OCI-LY1 (cell line): ENCODE measurements around the gene LAIR2.
A peak's percentile ranks its signal among the peaks of the same experiment; 100 is the strongest.

ENCODE experiments used
- H2AFZ ChIP-seq: fragments of 200-600 bp; sonication (generic), shearing (Covaris generic); 2 replicates; pipeline ENCODE4 v1.6.0; 2014; ENCODE audit warnings: antibody characterized with exemption, mild to moderate bottlenecking, low read length
- H3F3A ChIP-seq: fragments of 200-600 bp; sonication (generic), shearing (Covaris generic); 2 replicates; pipeline ENCODE4 v1.6.0; 2014; ENCODE audit warnings: mild to moderate bottlenecking, antibody characterized with exemption, low read length, moderate library complexity; ENCODE audit not compliant: insufficient read depth
- H3K27ac ChIP-seq: fragments of 200-600 bp; sonication (generic); 2 replicates; pipeline ENCODE4 v1.5.1; 2014; ENCODE audit warnings: low read length, mixed run types, mild to moderate bottlenecking, low read depth; ENCODE audit not compliant: poor library complexity, severe bottlenecking
- H3K27me3 ChIP-seq: fragments of 200-600 bp; sonication (generic); 2 replicates; pipeline ENCODE4 v1.6.0; 2014; ENCODE audit warnings: antibody characterized with exemption, mild to moderate bottlenecking, low read length, moderate library complexity; ENCODE audit not compliant: insufficient read depth
- H3K36me3 ChIP-seq: fragments of 200-600 bp; sonication (generic); 2 replicates; pipeline ENCODE4 v1.6.1; 2014; ENCODE audit warnings: mild to moderate bottlenecking, antibody characterized with exemption, low read length, moderate library complexity, mixed read lengths; ENCODE audit not compliant: insufficient read depth
- H3K4me1 ChIP-seq: fragments of 200-600 bp; sonication (generic); 2 replicates; pipeline ENCODE4 v1.5.1; 2014; ENCODE audit warnings: mild to moderate bottlenecking, low read length, moderate library complexity; ENCODE audit not compliant: insufficient read depth, severe bottlenecking
- H3K4me2 ChIP-seq: fragments of 200-600 bp; sonication (generic), shearing (Covaris generic); 2 replicates; pipeline ENCODE4 v1.6.1; 2014; ENCODE audit warnings: low read length
- H3K4me3 ChIP-seq: fragments of 200-600 bp; sonication (generic); 2 replicates; pipeline ENCODE4 v1.5.1; 2014; ENCODE audit warnings: low read length, low read depth, mild to moderate bottlenecking, mixed read lengths; ENCODE audit not compliant: poor library complexity, severe bottlenecking
- H3K79me2 ChIP-seq: fragments of 200-600 bp; shearing (Covaris generic); 2 replicates; pipeline ENCODE4 v1.6.1; 2016; ENCODE audit warnings: mixed run types, low read length, mixed read lengths; ENCODE audit not compliant: insufficient read depth
- H3K9ac ChIP-seq: fragments of 200-600 bp; sonication (generic), shearing (Covaris generic); 2 replicates; pipeline ENCODE4 v1.6.1; 2014; ENCODE audit warnings: mild to moderate bottlenecking, low read length, mixed read lengths
- H3K9me2 ChIP-seq: fragments of 200-600 bp; sonication (generic), shearing (Covaris generic); 2 replicates; pipeline ENCODE4 v1.6.1; 2014; ENCODE audit warnings: low read depth, mild to moderate bottlenecking, low read length, mixed read lengths
- H3K9me3 ChIP-seq: fragments of 200-600 bp; shearing (Covaris generic); 2 replicates; pipeline ENCODE4 v1.6.1; 2014; ENCODE audit warnings: low read length, mixed read lengths
- H4K20me1 ChIP-seq: fragments of 200-600 bp; sonication (generic), shearing (Covaris generic); 2 replicates; pipeline ENCODE4 v1.6.0; 2016; ENCODE audit warnings: mild to moderate bottlenecking, low read length; ENCODE audit not compliant: insufficient read depth
- CTCF ChIP-seq: fragments of 200-600 bp; sonication (generic), shearing (Covaris generic); IDR thresholded peaks from 2 replicates; pipeline ENCODE4 v1.5.1; 2017; ENCODE audit warnings: mild to moderate bottlenecking, antibody characterized with exemption, low read length, moderate library complexity, mixed read lengths
- EZH2 ChIP-seq: fragments of 200-600 bp; sonication (generic), shearing (Covaris generic); IDR thresholded peaks from 2 replicates; pipeline ENCODE4 v1.8.0; 2017; ENCODE audit warnings: borderline replicate concordance, mixed run types, mild to moderate bottlenecking, antibody characterized with exemption, low read length, moderate library complexity, mixed read lengths

LAIR2 gene

GRCh38 chr19:54462655-54463530 is 39.7 kb upstream of the LAIR2 start:
- peak overlapping the region; percentile 92 for H3K4me2 ChIP-seq
- H3K4me3 ChIP-seq = peak overlapping the region; percentile 64
- TF ChIP-seq CTCF (peak; percentile 36), EZH2 (no peak)
- no peaks in the 10 kb centered on the region for H3K9me2 ChIP-seq
- no peaks in the 10 kb centered on the region for H4K20me1 ChIP-seq
- peaks cover 18% of the 10 kb centered on the region for H3K4me1 ChIP-seq
- H2AFZ ChIP-seq = no peak overlapping the region
- no peaks in the 10 kb centered on the region for H3K9me3 ChIP-seq
- H3K27ac ChIP-seq = peak overlapping the region; percentile 90
- H3K36me3 ChIP-seq = peaks cover 42% of the 10 kb centered on the region
- no peaks in the 10 kb centered on the region for H3K79me2 ChIP-seq
- H3K27me3 ChIP-seq = no peaks in the 10 kb centered on the region
- H3K9ac ChIP-seq = peak overlapping the region; percentile 81
- peaks cover 3% of the 10 kb centered on the region; the same call in 1 of the 2 replicates for H3F3A ChIP-seq

GRCh38 chr19:54463531-54464043 is 39.0 kb upstream of the LAIR2 start, which contains the start of gene LENG9:
TSS of gene LENG9 (minus strand) at chr19:54463778. CDS start at chr19:54463526, 252 bp downstream.
- Histone ChIP-seq H3K27ac (peak within 1 kb of the TSS; percentile 90), H3K9me3 (no peaks in the 10 kb centered on the region), H3K9me2 (no peaks in the 10 kb centered on the region), H4K20me1 (no peaks in the 10 kb centered on the region), H3K27me3 (no peaks in the 10 kb centered on the region), H3K9ac (peak within 1 kb of the TSS; percentile 81), H3K4me3 (peak within 1 kb of the TSS; percentile 64), H3K79me2 (no peaks in the 10 kb centered on the region), H3K36me3 (peaks cover 35% of the 10 kb centered on the region), H3K4me2 (peak within 1 kb of the TSS; percentile 92), H3F3A (peaks cover 3% of the 10 kb centered on the region; the same call in 1 of the 2 replicates), H2AFZ (no peak within 1 kb of the TSS), H3K4me1 (peaks cover 18% of the 10 kb centered on the region)
- TF ChIP-seq CTCF = no peak
- TF ChIP-seq EZH2 = no peak

GRCh38 chr19:54464044-54464629 is 38.5 kb upstream of the LAIR2 start:
- TF ChIP-seq CTCF = no peak
- no peak for TF ChIP-seq EZH2
- no peaks in the 10 kb centered on the region for H3K27me3 ChIP-seq
- H3K9ac ChIP-seq = peak overlapping the region; percentile 73
- H3K9me3 ChIP-seq = no peaks in the 10 kb centered on the region
- H2AFZ ChIP-seq = no peak overlapping the region
- peaks cover 30% of the 10 kb centered on the region for H3K36me3 ChIP-seq
- H3K4me2 ChIP-seq = peak overlapping the region; percentile 92
- no peaks in the 10 kb centered on the region for H3K79me2 ChIP-seq
- peak overlapping the region; percentile 64 for H3K4me3 ChIP-seq
- H3K4me1 ChIP-seq = peaks cover 18% of the 10 kb centered on the region
- H4K20me1 ChIP-seq = no peaks in the 10 kb centered on the region
- H3F3A ChIP-seq = peaks cover 3% of the 10 kb centered on the region; the same call in 1 of the 2 replicates
- H3K27ac ChIP-seq = peak overlapping the region; percentile 90
- H3K9me2 ChIP-seq = no peaks in the 10 kb centered on the region
